Measurements from ENCODE around the gene ABHD17A.

GRCh38 chr19:1901940-1902404 is 16.7 kb upstream of the ABHD17A start:
- TF ChIP-seq CTCF (conservative IDR thresholded peaks at IDR 0.05; ENCODE audit: low read depth, low read length) (no peak), EZH2 (IDR thresholded peaks at IDR 0.05; ENCODE audit: low read length, unreplicated experiment) (no peak), EZH2phosphoT487 (IDR thresholded peaks at IDR 0.05; ENCODE audit: borderline replicate concordance, low read length) (no peak)

Measured in PC-3 (cell line).